ENCODE data around the gene RHOBTB1.
"Not testable (repeated sequence)": the region's sequence is repeated elsewhere in the genome, so short reads cannot be mapped to it uniquely, and the experiment has no call there.

RHOBTB1 gene

GRCh38 chr10:60853637-60854036 lies 90.3 kb downstream of the RHOBTB1 start:
- DNase-seq = no peak

GRCh38 chr10:60853107-60853506 lies 90.9 kb downstream of the RHOBTB1 start:
- DNase-seq = no peak

- DNase-seq = no peak
Observed at GRCh38 chr10:60849740-60850139, 94.2 kb downstream of the RHOBTB1 start.

- DNase-seq = no peak
Observed at GRCh38 chr10:60849217-60849616, 94.8 kb downstream of the RHOBTB1 start.

- no peak for DNase-seq
Observed at GRCh38 chr10:60848680-60849079, 95.3 kb downstream of the RHOBTB1 start.

GRCh38 chr10:60848126-60848525 lies 95.9 kb downstream of the RHOBTB1 start:
- no peak for DNase-seq

- DNase-seq = no peak
Observed at GRCh38 chr10:60846173-60846572, 97.8 kb downstream of the RHOBTB1 start.

- DNase-seq = no peak
Observed at GRCh38 chr10:60845038-60845437, 98.9 kb downstream of the RHOBTB1 start.

GRCh38 chr10:60842694-60843093 lies 101.3 kb downstream of the RHOBTB1 start:
- DNase-seq = no peak

GRCh38 chr10:60841227-60841626 lies 102.8 kb downstream of the RHOBTB1 start:
- not testable (repeated sequence) for DNase-seq

- no peak for DNase-seq
Observed at GRCh38 chr10:60835049-60835448, 108.9 kb downstream of the RHOBTB1 start.

- no peak for DNase-seq
Observed at GRCh38 chr10:60834401-60834800, 109.6 kb downstream of the RHOBTB1 start.

GRCh38 chr10:60832136-60832535 lies 111.8 kb downstream of the RHOBTB1 start:
- DNase-seq = not testable (repeated sequence)

- DNase-seq = no peak
Observed at GRCh38 chr10:60828489-60828852, 115.5 kb downstream of the RHOBTB1 start.

- no peak for DNase-seq
Observed at GRCh38 chr10:60827791-60828488, 116.0 kb downstream of the RHOBTB1 start.

GRCh38 chr10:60825520-60825919 lies 118.5 kb downstream of the RHOBTB1 start:
- no peak for DNase-seq

GRCh38 chr10:60823324-60823723 lies 120.7 kb downstream of the RHOBTB1 start:
- DNase-seq = no peak

GRCh38 chr10:60822809-60823208 lies 121.2 kb downstream of the RHOBTB1 start:
- no peak for DNase-seq

GRCh38 chr10:60821656-60822055 lies 122.3 kb downstream of the RHOBTB1 start:
- no peak for DNase-seq

- DNase-seq = no peak
Observed at GRCh38 chr10:60820093-60820754, 123.8 kb downstream of the RHOBTB1 start.

Data from DMS79 treated with DMSO at 0.1 percent for 48 hours (cell line).